ENCODE data around the gene PLEKHH1. TPM values are rescaled to one million over a fixed set of nuclear protein-coding genes. Genes with fewer than 3 reads are reported as not detected.

PLEKHH1 gene
- total and polyA plus RNA-seq, 9 of the 15 experiments (the other 6 are each of a cell fraction or from before 2014, with no cell fraction given) = 0.76 to 5.9 (median 2.9) TPM

DNA sequence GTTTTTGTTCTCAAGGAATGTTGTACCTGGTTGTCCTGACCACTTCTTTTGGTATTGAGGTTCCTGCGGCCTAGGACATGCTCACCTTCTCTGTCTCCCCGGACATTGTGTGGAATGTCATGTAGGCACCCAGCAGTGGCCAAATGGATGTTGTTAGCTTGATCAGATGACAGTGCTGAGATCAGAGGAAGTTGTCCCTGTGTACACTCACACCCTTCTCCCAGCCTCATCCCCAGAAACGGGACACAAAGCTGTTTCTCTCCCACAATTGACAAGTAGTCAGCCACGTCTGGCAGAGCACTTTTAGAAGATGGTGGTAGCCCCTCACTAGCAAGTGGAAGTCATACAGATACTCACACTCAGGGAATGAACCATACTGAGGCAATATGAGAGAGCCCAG, 3.0 kb downstream of the PLEKHH1 start:
- intact Hi-C loops (cut with micrococcal nuclease) (no loop called here), in situ Hi-C loops (cut with MboI) (no loop called here)
- Histone ChIP-seq H3K9me1 (ENCODE audit: control insufficient read depth, insufficient read depth, low read length) (no peaks in the 10 kb centered on the region), H3K79me2 (ENCODE audit: control insufficient read depth, insufficient read depth, low read length) (no peaks in the 10 kb centered on the region), H3K9me3 (replicated peaks; ENCODE audit: control insufficient read depth, insufficient read depth, low read depth, low read length) (no peaks in the 10 kb centered on the region), H3K4me2 (ENCODE audit: insufficient read depth, low read length) (no peak overlapping the region), H3K36me3 (ENCODE audit: control insufficient read depth, insufficient read depth, low read length) (no peaks in the 10 kb centered on the region), H4K20me1 (replicated peaks; ENCODE audit: control insufficient read depth, insufficient read depth, low read length) (no peaks in the 10 kb centered on the region), H3K27me3 (ENCODE audit: control insufficient read depth in 2 of 2, insufficient read depth in 2 of 2, low read length in 2 of 2) (no peaks in the 10 kb centered on the region), H2AFZ (ENCODE audit: low read depth, low read length) (no peak overlapping the region), H3K9ac (ENCODE audit: insufficient read depth in 1 of 2, low read depth in 2 of 2, low read length in 2 of 2) (no peak overlapping the region), H3K4me1 (replicated peaks in 1 of 2; ENCODE audit: control insufficient read depth in 2 of 2, insufficient read depth in 2 of 2, low read length in 2 of 2) (peaks cover under 1 to 15% of the 10 kb centered on the region in 2 experiments; a peak in 4 of 5 replicates), H3K27ac (ENCODE audit: extremely low read depth, low read depth, low read length) (no peak overlapping the region), H3K4me3 (no peak overlapping the region)
- DNase-seq (ENCODE audit: extremely low read depth in 1 of 4, low spot score in 3 of 4) (no peak), ATAC-seq (no peak), FAIRE-seq (no peak)
- ChIA-PET POLR2A (no interaction called here), CTCF (ENCODE audit: low intra/inter-chr PET ratio) (no interaction called here)
- 29% methylated on average over 4 of the region's 4 CpGs for WGBS (ENCODE audit: insufficient coverage, low coverage, missing lambda C conversion rate)
- BruUV-seq (replicated peaks) = TSS peak; percentile 8
- TF ChIP-seq ZBTB17 (CRISPR knock-in tag; IDR thresholded peaks at IDR 0.05) = no peak
- TF ChIP-seq, protein P1, sequence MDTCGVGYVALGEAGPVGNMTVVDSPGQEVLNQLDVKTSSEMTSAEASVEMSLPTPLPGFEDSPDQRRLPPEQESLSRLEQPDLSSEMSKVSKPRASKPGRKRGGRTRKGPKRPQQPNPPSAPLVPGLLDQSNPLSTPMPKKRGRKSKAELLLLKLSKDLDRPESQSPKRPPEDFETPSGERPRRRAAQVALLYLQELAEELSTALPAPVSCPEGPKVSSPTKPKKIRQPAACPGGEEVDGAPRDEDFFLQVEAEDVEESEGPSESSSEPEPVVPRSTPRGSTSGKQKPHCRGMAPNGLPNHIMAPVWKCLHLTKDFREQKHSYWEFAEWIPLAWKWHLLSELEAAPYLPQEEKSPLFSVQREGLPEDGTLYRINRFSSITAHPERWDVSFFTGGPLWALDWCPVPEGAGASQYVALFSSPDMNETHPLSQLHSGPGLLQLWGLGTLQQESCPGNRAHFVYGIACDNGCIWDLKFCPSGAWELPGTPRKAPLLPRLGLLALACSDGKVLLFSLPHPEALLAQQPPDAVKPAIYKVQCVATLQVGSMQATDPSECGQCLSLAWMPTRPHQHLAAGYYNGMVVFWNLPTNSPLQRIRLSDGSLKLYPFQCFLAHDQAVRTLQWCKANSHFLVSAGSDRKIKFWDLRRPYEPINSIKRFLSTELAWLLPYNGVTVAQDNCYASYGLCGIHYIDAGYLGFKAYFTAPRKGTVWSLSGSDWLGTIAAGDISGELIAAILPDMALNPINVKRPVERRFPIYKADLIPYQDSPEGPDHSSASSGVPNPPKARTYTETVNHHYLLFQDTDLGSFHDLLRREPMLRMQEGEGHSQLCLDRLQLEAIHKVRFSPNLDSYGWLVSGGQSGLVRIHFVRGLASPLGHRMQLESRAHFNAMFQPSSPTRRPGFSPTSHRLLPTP (IDR thresholded peaks at IDR 0.05; ENCODE audit: borderline replicate concordance, extremely low read depth, insufficient read length) = no peak
- TF ChIP-seq, protein P2, sequence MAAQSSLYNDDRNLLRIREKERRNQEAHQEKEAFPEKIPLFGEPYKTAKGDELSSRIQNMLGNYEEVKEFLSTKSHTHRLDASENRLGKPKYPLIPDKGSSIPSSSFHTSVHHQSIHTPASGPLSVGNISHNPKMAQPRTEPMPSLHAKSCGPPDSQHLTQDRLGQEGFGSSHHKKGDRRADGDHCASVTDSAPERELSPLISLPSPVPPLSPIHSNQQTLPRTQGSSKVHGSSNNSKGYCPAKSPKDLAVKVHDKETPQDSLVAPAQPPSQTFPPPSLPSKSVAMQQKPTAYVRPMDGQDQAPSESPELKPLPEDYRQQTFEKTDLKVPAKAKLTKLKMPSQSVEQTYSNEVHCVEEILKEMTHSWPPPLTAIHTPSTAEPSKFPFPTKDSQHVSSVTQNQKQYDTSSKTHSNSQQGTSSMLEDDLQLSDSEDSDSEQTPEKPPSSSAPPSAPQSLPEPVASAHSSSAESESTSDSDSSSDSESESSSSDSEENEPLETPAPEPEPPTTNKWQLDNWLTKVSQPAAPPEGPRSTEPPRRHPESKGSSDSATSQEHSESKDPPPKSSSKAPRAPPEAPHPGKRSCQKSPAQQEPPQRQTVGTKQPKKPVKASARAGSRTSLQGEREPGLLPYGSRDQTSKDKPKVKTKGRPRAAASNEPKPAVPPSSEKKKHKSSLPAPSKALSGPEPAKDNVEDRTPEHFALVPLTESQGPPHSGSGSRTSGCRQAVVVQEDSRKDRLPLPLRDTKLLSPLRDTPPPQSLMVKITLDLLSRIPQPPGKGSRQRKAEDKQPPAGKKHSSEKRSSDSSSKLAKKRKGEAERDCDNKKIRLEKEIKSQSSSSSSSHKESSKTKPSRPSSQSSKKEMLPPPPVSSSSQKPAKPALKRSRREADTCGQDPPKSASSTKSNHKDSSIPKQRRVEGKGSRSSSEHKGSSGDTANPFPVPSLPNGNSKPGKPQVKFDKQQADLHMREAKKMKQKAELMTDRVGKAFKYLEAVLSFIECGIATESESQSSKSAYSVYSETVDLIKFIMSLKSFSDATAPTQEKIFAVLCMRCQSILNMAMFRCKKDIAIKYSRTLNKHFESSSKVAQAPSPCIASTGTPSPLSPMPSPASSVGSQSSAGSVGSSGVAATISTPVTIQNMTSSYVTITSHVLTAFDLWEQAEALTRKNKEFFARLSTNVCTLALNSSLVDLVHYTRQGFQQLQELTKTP (IDR thresholded peaks at IDR 0.05; ENCODE audit: low read depth in 1 of 2, partially characterized antibody in 2 of 2) = no peak
- TF ChIP-seq, protein P3, sequence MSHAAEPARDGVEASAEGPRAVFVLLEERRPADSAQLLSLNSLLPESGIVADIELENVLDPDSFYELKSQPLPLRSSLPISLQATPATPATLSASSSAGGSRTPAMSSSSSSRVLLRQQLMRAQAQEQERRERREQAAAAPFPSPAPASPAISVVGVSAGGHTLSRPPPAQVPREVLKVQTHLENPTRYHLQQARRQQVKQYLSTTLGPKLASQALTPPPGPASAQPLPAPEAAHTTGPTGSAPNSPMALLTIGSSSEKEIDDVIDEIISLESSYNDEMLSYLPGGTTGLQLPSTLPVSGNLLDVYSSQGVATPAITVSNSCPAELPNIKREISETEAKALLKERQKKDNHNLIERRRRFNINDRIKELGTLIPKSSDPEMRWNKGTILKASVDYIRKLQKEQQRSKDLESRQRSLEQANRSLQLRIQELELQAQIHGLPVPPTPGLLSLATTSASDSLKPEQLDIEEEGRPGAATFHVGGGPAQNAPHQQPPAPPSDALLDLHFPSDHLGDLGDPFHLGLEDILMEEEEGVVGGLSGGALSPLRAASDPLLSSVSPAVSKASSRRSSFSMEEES (CRISPR knock-in tag; IDR thresholded peaks at IDR 0.05) = no peak
- TF ChIP-seq ZNF695 (CRISPR knock-in tag; IDR thresholded peaks at IDR 0.05) = no peak
- TF ChIP-seq KDM2B (CRISPR knock-in tag; IDR thresholded peaks at IDR 0.05) = no peak
- TF ChIP-seq ZNF41 (CRISPR knock-in tag; conservative IDR thresholded peaks at IDR 0.05) = no peak
- TF ChIP-seq NR2C2 (CRISPR knock-in tag; IDR thresholded peaks at IDR 0.05) = no peak
- no peak for TF ChIP-seq NR2C2 (tag; IDR thresholded peaks at IDR 0.05)
- no peak for TF ChIP-seq NCOA2 (IDR thresholded peaks at IDR 0.05; ENCODE audit: partially characterized antibody in 2 of 2)
- TF ChIP-seq ZNF668 (CRISPR knock-in tag; IDR thresholded peaks at IDR 0.05) = no peak
- TF ChIP-seq NUFIP1 (IDR thresholded peaks at IDR 0.05; ENCODE audit: partially characterized antibody) = no peak
- no peak for TF ChIP-seq ARID1B (IDR thresholded peaks at IDR 0.05)
- no peak for TF ChIP-seq ZNF583 (CRISPR knock-in tag; IDR thresholded peaks at IDR 0.05)
- TF ChIP-seq POLR2AphosphoS5 (IDR thresholded peaks at IDR 0.05; ENCODE audit: control insufficient read depth, insufficient read depth, low read depth, low read length) = no peak

Data from K562 (cell line).